WERI-Rb-1 (cell line): ENCODE data around the gene ARMC5.

Source experiments
- DNase-seq: peaks from one replicate; pipeline ENCODE4 v3.0.0-alpha.2; 2020
- H3K27ac ChIP-seq: fragments of 250-450 bp; sonication (Bioruptor Pico); 2 replicates; pipeline ENCODE4 v1.5.1; 2020; ENCODE audit warnings: mild to moderate bottlenecking, moderate library complexity
- H3K27me3 ChIP-seq: fragments of 250-450 bp; sonication (Bioruptor Pico); 2 replicates; pipeline ENCODE4 v1.5.1; 2021; ENCODE audit warnings: mild to moderate bottlenecking, low read depth, moderate library complexity; ENCODE audit not compliant: insufficient read depth, severe bottlenecking
- H3K36me3 ChIP-seq: fragments of 250-450 bp; sonication (Bioruptor Pico); 2 replicates; pipeline ENCODE4 v1.5.1; 2020; ENCODE audit warnings: mild to moderate bottlenecking, moderate library complexity
- H3K4me3 ChIP-seq: 2 replicates; pipeline ENCODE4 v1.5.1; 2011; ENCODE audit warnings: low read depth, mild to moderate bottlenecking, control low read depth, low read length
- H3K9me3 ChIP-seq: fragments of 250-450 bp; sonication (Bioruptor Pico); 2 replicates; pipeline ENCODE4 v1.5.1; 2021; ENCODE audit warnings: mild to moderate bottlenecking, moderate library complexity; ENCODE audit not compliant: severe bottlenecking
- CTCF ChIP-seq: IDR thresholded peaks from 2 replicates; pipeline ENCODE4 v1.5.1; 2011; ENCODE audit warnings: low read depth, mild to moderate bottlenecking, control low read depth, inconsistent platforms, low read length

The ARMC5 gene

GRCh38 chr16:31467151-31467773 lies 8.0 kb downstream of the ARMC5 start:
- H3K27ac ChIP-seq, result no peak overlapping the region
- H3K9me3 ChIP-seq, result no peaks in the 10 kb centered on the region
- H3K36me3 ChIP-seq, result peaks cover 14% of the 10 kb centered on the region
- no peak for DNase-seq
- no peak overlapping the region for H3K4me3 ChIP-seq
- no peak for TF ChIP-seq CTCF
- no peaks in the 10 kb centered on the region for H3K27me3 ChIP-seq

- Histone ChIP-seq H3K9me3 (no peaks in the 10 kb centered on the region), H3K4me3 (no peak overlapping the region), H3K36me3 (peaks cover 9% of the 10 kb centered on the region), H3K27me3 (no peaks in the 10 kb centered on the region), H3K27ac (no peak overlapping the region)
- no peak for DNase-seq
- no peak for TF ChIP-seq CTCF
Observed at GRCh38 chr16:31467858-31468257, 8.6 kb downstream of the ARMC5 start.

GRCh38 chr16:31470615-31471014 lies 11.3 kb downstream of the ARMC5 start:
- Histone ChIP-seq H3K9me3 (no peaks in the 10 kb centered on the region), H3K27ac (no peak overlapping the region), H3K36me3 (peaks cover 5% of the 10 kb centered on the region), H3K4me3 (no peak overlapping the region), H3K27me3 (no peaks in the 10 kb centered on the region)
- TF ChIP-seq CTCF, result no peak
- DNase-seq, result no peak

- Histone ChIP-seq H3K27ac (no peak overlapping the region; the same call in 1 of the 2 replicates), H3K36me3 (peaks cover 3% of the 10 kb centered on the region), H3K27me3 (no peaks in the 10 kb centered on the region), H3K9me3 (no peaks in the 10 kb centered on the region), H3K4me3 (peak overlapping the region; percentile 66)
- DNase-seq, result no peak
- no peak for TF ChIP-seq CTCF
Observed at GRCh38 chr16:31471241-31471874, 12.1 kb downstream of the ARMC5 start.

- no peaks in the 10 kb centered on the region for H3K9me3 ChIP-seq
- H3K27ac ChIP-seq, result peak within 1 kb of the TSS; percentile 56
- peak within 1 kb of the TSS; percentile 66 for H3K4me3 ChIP-seq
- H3K36me3 ChIP-seq, result peaks cover 3% of the 10 kb centered on the region
- peak; percentile 54 for DNase-seq
- no peaks in the 10 kb centered on the region for H3K27me3 ChIP-seq
- TF ChIP-seq CTCF, result no peak
Observed at GRCh38 chr16:31471875-31472708, 12.8 kb downstream of the ARMC5 start, which contains the start of gene TGFB1I1. TGFB1I1 (plus strand) TSS chr16:31472152; CDS start chr16:31472189, 37 bp downstream.
